SHP77 (cell line): ENCODE measurements around the gene CKMT2.

Source experiments
- DNase-seq, 2 experiments: peaks; one replicate each; lab custom pipeline; 2025; lab: John Stamatoyannopoulos, UW

The CKMT2 gene

DNA sequence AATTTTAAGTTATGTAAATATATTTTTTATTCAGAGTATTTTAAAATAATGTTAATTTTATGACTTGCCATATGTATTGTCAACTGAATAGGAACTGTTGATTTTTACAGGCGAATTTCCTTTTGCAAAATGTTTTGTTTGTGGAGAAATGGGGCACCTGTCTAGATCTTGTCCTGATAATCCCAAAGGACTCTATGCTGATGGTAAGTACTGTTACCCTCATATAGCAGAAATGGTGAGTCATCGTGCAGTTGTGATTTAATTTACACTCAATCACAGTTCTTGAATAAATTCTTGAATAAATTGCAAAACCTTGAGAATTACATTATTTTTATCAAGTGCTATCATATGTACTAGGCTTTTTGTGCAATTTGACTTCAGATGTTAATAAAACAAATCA, 75.7 kb downstream of the CKMT2 start:
- no peak for DNase-seq

DNA sequence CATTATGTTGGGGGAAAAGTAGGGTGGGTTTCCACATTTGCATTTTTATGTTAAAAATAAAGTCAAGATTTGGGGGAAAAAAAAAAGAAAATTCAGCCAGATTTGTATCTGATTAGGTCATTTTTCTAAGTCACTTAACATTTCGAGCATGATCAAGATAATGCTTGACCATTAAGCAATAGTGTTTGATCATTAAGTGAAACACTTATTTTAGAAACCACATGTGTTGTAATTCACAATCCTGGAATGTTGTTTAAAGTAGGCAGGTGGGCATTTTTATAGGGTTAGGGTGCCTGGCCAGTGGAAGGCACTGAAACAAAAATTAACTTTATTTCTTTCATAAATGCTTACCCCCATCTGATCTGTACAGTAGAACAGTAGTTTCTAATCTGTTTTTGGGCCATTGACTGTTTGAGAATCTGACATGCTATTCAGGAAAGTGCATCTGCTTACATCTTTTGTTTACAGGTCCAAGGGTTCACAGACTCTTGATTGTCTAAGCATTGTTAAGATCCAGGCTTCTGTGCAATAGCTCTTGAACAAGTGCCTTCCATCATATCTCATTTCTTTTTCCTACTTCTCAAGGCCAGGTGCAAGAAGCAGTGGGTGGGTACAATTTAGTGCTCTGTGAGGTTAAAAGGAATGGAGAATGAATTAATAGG, 77.4 kb downstream of the CKMT2 start:
- no peak for DNase-seq

DNA sequence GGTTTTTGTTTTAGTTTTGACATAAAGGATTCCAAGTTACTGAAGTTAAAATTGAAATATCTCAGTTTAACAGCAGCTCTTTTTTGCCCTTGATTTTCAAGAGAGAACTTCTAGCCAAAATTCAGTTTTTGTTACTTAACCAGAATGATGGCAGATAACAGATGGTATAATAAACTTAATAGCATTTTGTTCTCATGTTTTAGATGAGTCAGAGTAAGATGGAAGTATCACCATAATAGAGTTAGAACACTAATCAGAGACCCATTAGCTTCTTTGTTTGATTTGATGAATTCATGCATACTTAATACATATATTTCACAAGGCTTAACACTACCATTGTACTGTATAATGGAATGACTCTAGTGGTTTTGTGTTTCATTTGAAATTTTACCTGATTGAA, 80.2 kb downstream of the CKMT2 start:
- no peak for DNase-seq

DNA sequence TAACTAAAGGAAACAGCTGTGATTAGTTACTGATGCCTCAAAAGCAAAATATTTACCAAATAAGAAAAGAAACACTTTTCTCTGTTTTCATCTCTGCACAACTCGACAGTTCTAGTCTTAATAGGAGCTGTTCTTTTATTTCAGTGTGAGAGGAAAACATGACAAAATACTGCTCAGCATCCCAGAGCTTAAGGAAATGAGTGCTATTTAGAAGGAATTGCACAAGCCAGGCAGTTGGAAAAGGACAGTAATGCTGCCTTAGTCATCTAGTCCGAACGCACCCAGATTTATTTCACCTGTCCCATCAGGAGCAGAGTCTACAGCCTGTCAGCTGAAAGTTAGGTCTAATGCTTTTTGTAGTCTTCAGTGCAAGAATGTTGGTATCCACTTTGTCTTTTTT, 80.6 kb downstream of the CKMT2 start:
- no peak for DNase-seq

DNA sequence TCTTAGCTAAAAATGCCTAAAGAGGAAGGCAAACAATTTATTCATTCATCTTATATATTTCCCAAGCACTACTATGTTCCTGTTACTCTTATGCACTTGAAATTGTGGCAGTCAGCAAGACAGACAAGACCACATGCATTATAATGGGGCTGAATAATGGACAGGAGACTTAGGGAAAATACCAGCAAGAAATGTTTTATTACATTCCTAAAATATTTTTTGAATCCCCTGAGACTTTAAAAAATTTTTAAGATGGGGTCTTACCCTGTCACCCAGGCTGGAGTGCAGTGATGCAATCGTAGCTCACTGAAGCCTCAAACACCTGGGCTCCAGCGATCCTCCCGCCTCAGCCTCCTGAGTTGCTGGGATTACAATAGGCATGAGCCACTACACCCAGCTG, 81.5 kb downstream of the CKMT2 start:
- DNase-seq = no peak

DNA sequence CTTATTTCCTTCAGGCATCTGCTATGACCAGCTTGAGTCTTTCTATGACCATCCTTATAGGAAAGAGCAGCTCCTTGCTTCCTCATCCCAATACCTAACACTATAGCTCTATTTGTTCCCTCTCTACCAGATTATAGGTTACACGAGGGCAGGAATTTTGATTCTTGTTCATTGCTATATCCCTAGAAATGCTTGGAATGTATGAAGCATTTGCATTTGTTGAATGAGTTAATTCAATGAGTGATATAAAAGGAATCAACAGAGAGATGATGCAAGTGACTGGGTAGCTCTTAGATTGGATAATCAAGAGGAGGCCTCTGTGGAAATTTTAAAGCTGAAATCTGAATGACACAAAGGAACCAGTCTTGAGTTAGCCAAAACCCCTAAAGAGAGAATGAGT, 82.2 kb downstream of the CKMT2 start:
- no peak for DNase-seq

DNA sequence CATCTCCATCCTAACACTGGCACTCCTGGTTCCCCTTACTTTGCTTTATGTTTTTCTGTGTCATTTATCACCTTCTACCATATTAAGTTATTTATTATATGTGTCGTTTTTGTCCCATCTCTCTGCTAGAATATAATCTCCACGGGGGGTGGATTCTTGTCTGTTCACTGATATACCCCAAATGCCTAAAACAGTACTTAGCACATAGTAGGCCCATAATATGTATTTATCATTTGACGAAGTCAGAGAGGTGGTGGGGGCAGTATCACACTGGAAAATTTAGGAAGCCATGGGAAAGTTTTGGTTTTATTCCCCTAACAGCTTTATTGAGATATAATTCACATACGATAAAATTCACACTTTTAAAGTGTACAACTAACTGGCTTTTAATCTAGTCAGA, 82.7 kb downstream of the CKMT2 start:
- DNase-seq = no peak
